Erythroblast (primary cell): ENCODE data around the gene TRPM5.

Source experiments
- GATA1 ChIP-seq: IDR thresholded peaks from 2 replicates; pipeline ENCODE4 v1.6.1; 2011; ENCODE audit warnings: low read depth, mild to moderate bottlenecking, control low read depth, low read length, moderate library complexity
- POLR2A ChIP-seq: IDR thresholded peaks from 2 replicates; pipeline ENCODE4 v1.6.1; 2011; ENCODE audit warnings: mild to moderate bottlenecking, low read length

- no peak for TF ChIP-seq POLR2A
- TF ChIP-seq GATA1: no peak
Measured at GRCh38 chr11:2418693-2419360, 25.5 kb downstream of the TRPM5 start.
